PC-3 (cell line): Measurements from ENCODE around the gene DEPDC1. TPM values are rescaled to one million over a fixed set of nuclear protein-coding genes. Genes with fewer than 3 reads are reported as not detected.
"Not testable (repeated sequence)": the region's sequence is repeated elsewhere in the genome, so short reads cannot be mapped to it uniquely, and the experiment has no call there.

ENCODE experiments used
- ATAC-seq: fragments of 200-7000 bp; cut with Tn5 transposase; 2 replicates; pipeline ENCODE4 v1.9.1; 2020; ENCODE audit warnings: mild to moderate bottlenecking, moderate library complexity
- BruUV-seq: library from RNA; stranded (reverse); fragments of 400-500 nt; replicated peaks from 2 replicates; lab custom pipeline; 2021; lab: Mats Ljungman, UMichigan
- CTCF ChIA-PET: fragments of 300-600 bp; sonication (Branson Sonifier 250); formaldehyde crosslinking; loops from one replicate; lab custom pipeline; 2022; ENCODE audit warnings: antibody characterized with exemption; lab: Charles Lee
- POLR2A ChIA-PET: fragments of 300-600 bp; sonication (Branson Sonifier 250); formaldehyde crosslinking; loops from one replicate; lab custom pipeline; 2022; ENCODE audit warnings: antibody characterized with exemption; ENCODE audit not compliant: unreplicated experiment; lab: Charles Lee
- DNase-seq: peaks from one replicate; pipeline ENCODE4 v3.0.0-alpha.2; 2015
- H2AFZ ChIP-seq: fragments of 300-600 bp; sonication (generic); 2 replicates; pipeline ENCODE4 v1.6.0; 2016; ENCODE audit warnings: antibody characterized with exemption, low read length
- H3F3A ChIP-seq: fragments of 300-600 bp; sonication (generic); one replicate; pipeline ENCODE4 v1.6.0; 2017; ENCODE audit warnings: antibody characterized with exemption, low read length, control low read depth, mild to moderate bottlenecking; ENCODE audit not compliant: unreplicated experiment
- H3K27ac ChIP-seq: fragments of 300-600 bp; sonication (generic); 2 replicates; pipeline ENCODE4 v1.5.1; 2016; ENCODE audit warnings: mild to moderate bottlenecking, low read length
- H3K27me3 ChIP-seq: fragments of 300-600 bp; sonication (generic); 2 replicates; pipeline ENCODE4 v1.6.1; 2016; ENCODE audit warnings: low read length, mixed read lengths
- H3K36me3 ChIP-seq: fragments of 300-600 bp; sonication (generic); 2 replicates; pipeline ENCODE4 v1.6.1; 2016; ENCODE audit warnings: low read depth, mixed run types, low read length, mixed read lengths
- H3K4me1 ChIP-seq: fragments of 300-600 bp; sonication (generic); 2 replicates; pipeline ENCODE4 v1.5.1; 2016; ENCODE audit warnings: low read length; ENCODE audit not compliant: insufficient read depth
- H3K4me2 ChIP-seq: fragments of 300-600 bp; sonication (generic); 2 replicates; pipeline ENCODE4 v1.6.0; 2016; ENCODE audit warnings: low read length
- H3K4me3 ChIP-seq: fragments of 300-600 bp; sonication (generic); 2 replicates; pipeline ENCODE4 v1.5.1; 2016; ENCODE audit warnings: mild to moderate bottlenecking, low read length, mixed read lengths
- H3K79me2 ChIP-seq: fragments of 300-600 bp; sonication (generic); 2 replicates; pipeline ENCODE4 v1.6.1; 2017; ENCODE audit warnings: low read length, mixed read lengths
- H3K9ac ChIP-seq: fragments of 300-600 bp; sonication (generic); 2 replicates; pipeline ENCODE4 v1.6.0; 2016; ENCODE audit warnings: mild to moderate bottlenecking, low read length
- H3K9me2 ChIP-seq: fragments of 300-600 bp; sonication (generic); replicated peaks from 2 replicates; pipeline ENCODE4 v1.6.1; 2016; ENCODE audit warnings: mixed run types, low read length, mixed read lengths
- H3K9me3 ChIP-seq: fragments of 300-600 bp; sonication (generic); 2 replicates; pipeline ENCODE4 v1.6.1; 2016; ENCODE audit warnings: low read length, mixed read lengths
- H4K20me1 ChIP-seq: fragments of 300-600 bp; sonication (generic); 2 replicates; pipeline ENCODE4 v1.6.1; 2016; ENCODE audit warnings: low read length, mixed read lengths
- CTCF ChIP-seq: fragments of 300-600 bp; sonication (generic); conservative IDR thresholded peaks from 2 replicates; pipeline ENCODE4 v1.5.1; 2017; ENCODE audit warnings: antibody characterized with exemption, low read depth, mild to moderate bottlenecking, low read length
- EZH2 ChIP-seq: fragments of 300-600 bp; sonication (generic); IDR thresholded peaks from one replicate; pipeline ENCODE4 v1.6.1; 2017; ENCODE audit warnings: antibody characterized with exemption, mild to moderate bottlenecking, low read length; ENCODE audit not compliant: unreplicated experiment
- EZH2phosphoT487 ChIP-seq: fragments of 300-600 bp; sonication (generic); IDR thresholded peaks from 2 replicates; pipeline ENCODE4 v1.6.1; 2018; ENCODE audit warnings: mild to moderate bottlenecking, antibody characterized with exemption, low read length, borderline replicate concordance
- intact Hi-C: fragments of 100-400 bp; cut with micrococcal nuclease; formaldehyde crosslinking; loops from 2 replicates; pipeline ENCODE4 v1.9.0; 2023
- total RNA-seq: library from RNA; depleted of rRNA; stranded (reverse); fragments of >200 nt; gene quantifications from 2 replicates; pipeline ENCODE4 v1.2.3, GENCODE V29; 2014

The DEPDC1 gene
- total RNA-seq, 1 experiment from 2014 or later: 21.6 TPM

DNA sequence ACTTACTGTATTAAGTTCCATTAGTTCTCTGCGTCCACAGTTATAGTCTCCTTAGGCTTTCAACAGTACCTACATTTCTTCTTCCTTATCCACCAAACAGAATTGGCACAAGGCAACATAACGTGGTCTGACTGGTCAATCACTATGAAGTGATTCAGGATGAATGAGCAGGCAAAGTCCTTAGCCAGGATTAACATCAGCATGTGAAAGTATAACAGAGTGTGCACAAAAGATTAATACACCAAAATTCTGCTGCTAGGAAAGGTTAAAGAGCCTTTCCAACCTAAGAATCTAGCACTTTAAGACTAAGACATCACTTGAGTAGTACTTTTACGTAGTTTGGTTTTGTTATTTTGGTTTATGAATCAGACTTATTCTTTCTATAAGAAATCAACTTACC lies 15.8 kb downstream of the DEPDC1 start:
- no TSS peak for BruUV-seq
- Histone ChIP-seq H3K27me3 (no peaks in the 10 kb centered on the region), H3K9me3 (no peaks in the 10 kb centered on the region), H3K36me3 (peaks cover 63% of the 10 kb centered on the region), H4K20me1 (no peaks in the 10 kb centered on the region), H3K79me2 (no peaks in the 10 kb centered on the region), H3K9me2 (no peaks in the 10 kb centered on the region), H2AFZ (no peak overlapping the region), H3K4me1 (no peaks in the 10 kb centered on the region), H3K4me3 (no peak overlapping the region), H3F3A (no peaks in the 10 kb centered on the region), H3K9ac (no peak overlapping the region), H3K27ac (no peak overlapping the region), H3K4me2 (no peak overlapping the region)
- no peak for TF ChIP-seq CTCF
- TF ChIP-seq EZH2: no peak
- TF ChIP-seq EZH2phosphoT487: no peak
- intact Hi-C loops: no loop called here
- ATAC-seq: peak; percentile 64
- DNase-seq: peak; percentile 18
- CTCF ChIA-PET: no interaction called here
- POLR2A ChIA-PET: no interaction called here

DNA sequence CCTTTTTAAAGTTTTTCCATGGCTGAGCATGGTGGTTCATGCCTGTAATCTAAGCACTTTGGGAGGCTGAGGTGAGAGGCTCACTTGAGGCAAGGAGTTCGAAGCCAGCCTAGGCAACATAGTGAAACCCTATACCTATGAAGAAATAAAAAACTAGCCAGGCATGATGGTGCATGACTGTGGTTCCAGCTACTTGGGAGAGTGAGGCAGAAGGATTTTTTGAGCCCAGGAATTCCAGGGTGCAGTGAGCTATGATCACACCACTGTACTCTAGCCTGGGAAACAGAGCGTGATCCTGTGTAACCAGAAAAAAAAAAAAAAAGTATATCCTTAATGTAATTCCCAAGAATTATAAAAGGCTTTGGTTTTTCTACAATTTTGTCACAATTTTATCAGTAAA lies 17.4 kb downstream of the DEPDC1 start:
- no peak overlapping the region for H3K27ac ChIP-seq
- no peaks in the 10 kb centered on the region for H3K9me2 ChIP-seq
- ChIA-PET POLR2A (no interaction called here), CTCF (no interaction called here)
- H3F3A ChIP-seq: no peaks in the 10 kb centered on the region
- H2AFZ ChIP-seq: no peak overlapping the region
- DNase-seq: no peak
- H3K4me1 ChIP-seq: no peaks in the 10 kb centered on the region
- no peaks in the 10 kb centered on the region for H3K79me2 ChIP-seq
- H3K4me2 ChIP-seq: no peak overlapping the region
- no peak overlapping the region for H3K4me3 ChIP-seq
- H3K9ac ChIP-seq: no peak overlapping the region
- ATAC-seq: no peak
- H3K9me3 ChIP-seq: no peaks in the 10 kb centered on the region
- H3K36me3 ChIP-seq: peaks cover 67% of the 10 kb centered on the region
- no peaks in the 10 kb centered on the region for H3K27me3 ChIP-seq
- TF ChIP-seq CTCF (no peak), EZH2phosphoT487 (no peak), EZH2 (no peak)
- 0 out of 2 replicates have a peak, but pooled peaks cover under 1% of the 10 kb centered on the region for H4K20me1 ChIP-seq
- intact Hi-C loops: no loop called here
- BruUV-seq: no TSS peak

GRCh38 chr1:68478662-68479061 lies 18.2 kb downstream of the DEPDC1 start:
- no peak overlapping the region for H3K4me2 ChIP-seq
- DNase-seq: no peak
- no peaks in the 10 kb centered on the region for H3F3A ChIP-seq
- no TSS peak for BruUV-seq
- no peak for TF ChIP-seq EZH2phosphoT487
- TF ChIP-seq EZH2: no peak
- H4K20me1 ChIP-seq: 0 out of 2 replicates have a peak, but pooled peaks cover 5% of the 10 kb centered on the region
- H3K36me3 ChIP-seq: peaks cover 65% of the 10 kb centered on the region
- H3K79me2 ChIP-seq: no peaks in the 10 kb centered on the region
- H3K9me2 ChIP-seq: no peaks in the 10 kb centered on the region
- no peak for ATAC-seq
- CTCF ChIA-PET: no interaction called here
- no peaks in the 10 kb centered on the region for H3K9me3 ChIP-seq
- no peak overlapping the region for H2AFZ ChIP-seq
- no peak overlapping the region for H3K9ac ChIP-seq
- H3K27ac ChIP-seq: no peak overlapping the region
- no peak overlapping the region for H3K4me3 ChIP-seq
- POLR2A ChIA-PET: interaction anchor here (0.5 to 0.6 kb wide), 2 partner anchors 17 to 78 kb away, joined by 3 to 6 read pairs; no protein-coding TSS in a partner anchor
- no peaks in the 10 kb centered on the region for H3K4me1 ChIP-seq
- H3K27me3 ChIP-seq: no peaks in the 10 kb centered on the region
- intact Hi-C loops: no loop called here

DNA sequence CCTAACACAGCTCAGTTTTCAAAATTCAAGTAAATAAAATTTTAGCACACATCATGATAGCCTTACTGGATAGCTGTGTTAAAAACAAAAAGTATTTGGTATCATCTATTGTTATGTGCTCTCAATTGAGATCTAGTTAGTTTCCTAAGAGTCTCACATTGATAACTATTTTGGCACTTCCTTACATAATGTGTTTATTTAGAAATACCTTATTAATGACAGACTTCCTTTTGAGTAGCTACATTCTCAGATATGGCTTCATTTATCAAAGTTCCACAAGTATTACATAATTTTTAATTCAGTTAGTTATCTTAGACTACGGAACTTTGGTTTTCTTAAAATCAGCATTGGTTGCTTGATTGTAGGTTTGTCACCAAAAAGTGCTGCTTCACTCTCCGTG lies 20.3 kb downstream of the DEPDC1 start:
- CTCF ChIA-PET, POLR2A ChIA-PET, H4K20me1 ChIP-seq, intact Hi-C loops, H3K79me2 ChIP-seq, ATAC-seq, H3K4me1 ChIP-seq, H2AFZ ChIP-seq, BruUV-seq, H3K27ac ChIP-seq, H3F3A ChIP-seq, H3K9ac ChIP-seq, H3K4me2 ChIP-seq, DNase-seq, H3K9me2 ChIP-seq, H3K4me3 ChIP-seq, H3K27me3 ChIP-seq, H3K9me3 ChIP-seq: not testable (repeated sequence)
- H3K36me3 ChIP-seq: peaks cover 55% of the 10 kb centered on the region
